ENCODE data around the gene PDCD10. TPM values are rescaled to one million over a fixed set of nuclear protein-coding genes. Genes with fewer than 3 reads are reported as not detected.

Gene PDCD10
- total RNA-seq, 4 donors from 2014 or later: 58.3 to 90.1 (median 65.1) TPM

GRCh38 chr3:167736264-167736787 lies 1.6 kb upstream of the PDCD10 start:
- Histone ChIP-seq H3K27ac (replicated peaks in 1 of 4) (peak overlapping the region in 2 of 4 donors; percentile 89 to 93), H3K36me3 (no peaks in the 10 kb centered on the region), H3K4me1 (peaks cover 23 to 38% (median 30%) of the 10 kb centered on the region in 4 donors), H3K27me3 (no peaks in the 10 kb centered on the region), H3K4me3 (peak overlapping the region; percentile 75 to 85 (median 76)), H3K9me3 (no peaks in the 10 kb centered on the region)
- 16% methylated on average over 7 of the region's 7 CpGs for WGBS
- no peak for DNase-seq (ENCODE audit: extremely low spot score)
- no peak for TF ChIP-seq POLR2AphosphoS5 (IDR thresholded peaks at IDR 0.05)
- no peak for TF ChIP-seq POLR2A (IDR thresholded peaks at IDR 0.05; ENCODE audit: low read depth)
- no peak for TF ChIP-seq EP300 (IDR thresholded peaks at IDR 0.05)
- TF ChIP-seq CTCF (IDR thresholded peaks at IDR 0.05): no peak
- intact Hi-C loops (cut with DNase I): no loop called here

- no peaks in the 10 kb centered on the region for H3K36me3 ChIP-seq
- H3K27ac ChIP-seq (replicated peaks in 1 of 4): peak within 1 kb of the TSS; percentile 87 to 93 (median 90)
- peaks cover 23 to 43% (median 30%) of the 10 kb centered on the region in 4 donors for H3K4me1 ChIP-seq
- no peaks in the 10 kb centered on the region for H3K27me3 ChIP-seq
- H3K9me3 ChIP-seq: no peaks in the 10 kb centered on the region
- WGBS: under 1% methylated on average over 27 of the region's 37 CpGs
- peak within 1 kb of the TSS; percentile 75 to 85 (median 76) for H3K4me3 ChIP-seq
- intact Hi-C loops (cut with DNase I): no loop called here
- TF ChIP-seq POLR2AphosphoS5 (IDR thresholded peaks at IDR 0.05): peak; percentile 79 to 90
- TF ChIP-seq POLR2A (IDR thresholded peaks at IDR 0.05; ENCODE audit: low read depth): no peak
- no peak for TF ChIP-seq CTCF (IDR thresholded peaks at IDR 0.05)
- peak; percentile 94 for DNase-seq (ENCODE audit: extremely low spot score)
Measured at GRCh38 chr3:167735233-167736138, 794 bp upstream of the PDCD10 start, which contains the start of gene SERPINI1. Gene SERPINI1, plus strand, starts transcription at chr3:167735721. Its CDS starts 53,408 bp downstream, at chr3:167789129.

- intact Hi-C loops (cut with DNase I): loop anchor here (5.0 kb wide), 1 partner anchor 148 kb away; no protein-coding TSS in a partner anchor
- Histone ChIP-seq H3K27ac (replicated peaks in 1 of 4) (peak overlapping the region; percentile 87 to 93 (median 90)), H3K36me3 (no peaks in the 10 kb centered on the region), H3K27me3 (no peaks in the 10 kb centered on the region), H3K4me1 (peaks cover 30 to 53% (median 35%) of the 10 kb centered on the region in 4 donors), H3K4me3 (peak overlapping the region; percentile 75 to 85 (median 76)), H3K9me3 (no peaks in the 10 kb centered on the region)
- TF ChIP-seq EP300 (IDR thresholded peaks at IDR 0.05): no peak
- TF ChIP-seq CTCF (IDR thresholded peaks at IDR 0.05): no peak
- TF ChIP-seq POLR2AphosphoS5 (IDR thresholded peaks at IDR 0.05): no peak
- no peak for TF ChIP-seq POLR2A (IDR thresholded peaks at IDR 0.05; ENCODE audit: low read depth)
- DNase-seq (ENCODE audit: extremely low spot score): no peak
- 0% methylated on average over 12 of the region's 12 CpGs for WGBS
Measured at GRCh38 chr3:167733961-167734497, 663 bp downstream of the PDCD10 start.

- intact Hi-C loops (cut with DNase I): loop anchor here (5.0 kb wide), 1 partner anchor 150 kb away; no protein-coding TSS in a partner anchor
- H3K4me1 ChIP-seq: peaks cover 37 to 68% (median 50%) of the 10 kb centered on the region in 4 donors
- 64% methylated on average over 7 of the region's 7 CpGs for WGBS
Measured at GRCh38 chr3:167732313-167733065, 2.2 kb downstream of the PDCD10 start.

More at GRCh38 chr3:167732313-167733065, 2.2 kb downstream of the PDCD10 start:
- no peak overlapping the region for H3K27ac ChIP-seq (replicated peaks in 1 of 4)
- no peaks in the 10 kb centered on the region for H3K27me3 ChIP-seq
- H3K4me3 ChIP-seq: no peak overlapping the region
- DNase-seq (ENCODE audit: extremely low spot score): no peak
- no peak for TF ChIP-seq POLR2AphosphoS5 (IDR thresholded peaks at IDR 0.05)
- no peak for TF ChIP-seq EP300 (IDR thresholded peaks at IDR 0.05)
- TF ChIP-seq CTCF (IDR thresholded peaks at IDR 0.05): no peak
- no peak for TF ChIP-seq POLR2A (IDR thresholded peaks at IDR 0.05; ENCODE audit: low read depth)
- H3K9me3 ChIP-seq: no peaks in the 10 kb centered on the region
- H3K36me3 ChIP-seq: no peaks in the 10 kb centered on the region
